Adrenal gland (tissue), 5 donors: ENCODE data around the gene MARK3.

ENCODE experiments used
- POLR2A ChIP-seq, 2 donors: fragments of 450-650 bp; IDR thresholded peaks; one replicate each; pipeline ENCODE4 v1.6.1; 2017; ENCODE audit warnings: antibody characterized with exemption in 2 of 2, mild to moderate bottlenecking in 2 of 2, moderate library complexity in 1 of 2
- TF ChIP-seq, protein P1 (sequence below), 6 experiments: fragments of 450-650 bp in 4 of 6; fragments of 200-600 bp in 2 of 6; sonication (generic) in 1 of 6; IDR thresholded peaks; 1 replicate in 5 of 6; 2 replicates in 1 of 6; pipeline versions ENCODE4 v1.5.1 to v1.8.0; 2016 to 2021; ENCODE audit warnings: antibody characterized with exemption in 6 of 6, mild to moderate bottlenecking in 2 of 6, moderate library complexity in 1 of 6
- donor health status: DM: no; HTN: no; CAD: no.

DNA sequence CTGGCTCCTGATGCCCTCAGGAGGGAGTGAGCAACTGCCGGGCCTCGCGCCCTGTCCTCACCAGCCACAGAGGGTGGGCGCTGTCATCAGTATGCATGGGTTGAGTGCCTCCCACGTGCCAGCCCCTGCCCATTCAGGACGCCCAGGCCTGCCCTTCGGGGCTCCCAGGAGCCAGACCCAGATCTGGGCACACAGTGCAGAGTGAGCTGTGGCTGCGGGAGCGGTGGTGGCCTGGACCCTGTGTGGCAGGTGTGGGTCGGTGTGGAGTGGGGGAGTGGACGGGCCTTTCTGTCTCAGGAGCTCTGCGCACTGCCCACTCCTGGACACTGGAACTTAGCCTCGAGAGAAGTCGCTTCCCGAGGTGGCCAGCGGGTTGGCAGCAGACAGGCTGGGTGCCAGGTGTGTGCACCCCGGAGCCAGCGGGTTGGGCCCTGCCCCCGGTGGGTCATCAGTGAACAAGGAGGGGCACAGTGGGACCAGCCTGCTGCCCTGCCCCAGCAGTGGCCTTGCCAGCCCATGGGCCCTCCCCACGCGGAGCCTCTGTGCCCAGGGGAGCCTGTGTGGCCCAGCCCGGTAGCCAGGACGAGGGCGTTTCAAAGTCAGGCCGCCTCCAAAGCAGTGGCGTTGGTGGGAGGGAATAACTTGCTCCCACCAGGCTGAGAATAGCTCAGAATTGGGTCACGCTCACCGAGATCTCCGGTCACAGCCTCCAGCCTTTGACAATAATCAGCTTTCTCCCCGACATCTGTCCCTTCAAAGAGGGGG, 153.3 kb downstream of the MARK3 start:
- peak in 1 of 2 donors; percentile 65 for TF ChIP-seq POLR2A (IDR thresholded peaks at IDR 0.05)
- TF ChIP-seq, protein P1, sequence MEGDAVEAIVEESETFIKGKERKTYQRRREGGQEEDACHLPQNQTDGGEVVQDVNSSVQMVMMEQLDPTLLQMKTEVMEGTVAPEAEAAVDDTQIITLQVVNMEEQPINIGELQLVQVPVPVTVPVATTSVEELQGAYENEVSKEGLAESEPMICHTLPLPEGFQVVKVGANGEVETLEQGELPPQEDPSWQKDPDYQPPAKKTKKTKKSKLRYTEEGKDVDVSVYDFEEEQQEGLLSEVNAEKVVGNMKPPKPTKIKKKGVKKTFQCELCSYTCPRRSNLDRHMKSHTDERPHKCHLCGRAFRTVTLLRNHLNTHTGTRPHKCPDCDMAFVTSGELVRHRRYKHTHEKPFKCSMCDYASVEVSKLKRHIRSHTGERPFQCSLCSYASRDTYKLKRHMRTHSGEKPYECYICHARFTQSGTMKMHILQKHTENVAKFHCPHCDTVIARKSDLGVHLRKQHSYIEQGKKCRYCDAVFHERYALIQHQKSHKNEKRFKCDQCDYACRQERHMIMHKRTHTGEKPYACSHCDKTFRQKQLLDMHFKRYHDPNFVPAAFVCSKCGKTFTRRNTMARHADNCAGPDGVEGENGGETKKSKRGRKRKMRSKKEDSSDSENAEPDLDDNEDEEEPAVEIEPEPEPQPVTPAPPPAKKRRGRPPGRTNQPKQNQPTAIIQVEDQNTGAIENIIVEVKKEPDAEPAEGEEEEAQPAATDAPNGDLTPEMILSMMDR (IDR thresholded peaks at IDR 0.05), result no peak
